ENCODE results near the gene ANO6.

ANO6 gene

DNA sequence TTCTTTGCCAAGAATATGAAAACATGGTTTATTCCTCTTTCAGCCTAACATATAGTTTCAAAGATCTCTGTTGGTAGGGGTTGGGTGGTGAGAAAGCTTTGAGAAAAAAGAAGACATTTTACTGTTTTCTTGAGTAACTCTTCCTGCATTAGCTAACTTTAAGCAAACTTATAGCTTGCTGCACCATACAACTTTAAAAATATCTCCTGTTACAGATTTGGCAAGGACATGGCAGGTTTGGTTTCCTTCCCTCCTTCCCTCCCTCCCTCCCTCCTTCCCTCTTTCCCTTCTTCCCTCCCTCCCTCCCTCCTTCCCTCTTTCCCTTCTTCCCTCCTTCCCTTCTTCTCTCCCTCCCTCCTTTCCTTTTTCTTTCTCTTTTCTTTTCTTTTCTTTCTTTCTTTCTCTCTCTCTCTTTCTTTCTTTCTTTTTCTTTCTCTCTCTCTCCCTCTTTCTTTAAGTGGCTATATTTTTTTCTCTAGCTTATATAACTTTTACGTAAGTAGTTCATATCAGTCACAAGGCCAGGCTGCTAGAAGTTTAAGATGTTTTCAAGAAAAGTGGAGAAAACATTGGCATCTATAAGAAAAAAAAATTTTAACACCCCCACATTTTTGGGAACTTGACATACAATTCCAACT is 26.0 kb upstream of the ANO6 start:
- Mint-ChIP-seq H3K4me1 (no peaks in the 10 kb centered on the region), H3K27me3 (ENCODE audit: low read depth) (no peaks in the 10 kb centered on the region), H3K9me3 (no peaks in the 10 kb centered on the region)

DNA sequence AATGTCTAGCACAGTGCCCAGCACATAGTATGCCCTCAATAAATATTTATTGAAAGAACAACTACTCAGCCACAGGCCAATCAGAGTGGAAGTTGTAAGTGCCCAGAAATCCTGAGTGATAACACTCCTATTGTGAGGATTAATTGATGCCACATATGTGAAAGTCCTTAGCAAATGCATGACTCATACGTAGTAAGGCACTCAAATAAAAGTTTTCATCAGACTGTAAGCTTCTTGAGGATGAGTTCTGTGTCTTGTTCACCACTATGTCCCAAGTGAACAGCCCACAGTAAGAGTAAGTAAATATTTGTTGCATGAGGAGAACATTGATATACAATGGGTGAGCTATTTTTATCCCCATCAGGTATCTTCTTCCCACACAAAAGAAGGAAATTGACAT is 24.7 kb upstream of the ANO6 start:
- peaks cover 8% of the 10 kb centered on the region for H3K36me3 Mint-ChIP-seq (ENCODE audit: low read depth)

More for the DNA sequence above, 26.0 kb upstream of the ANO6 start:
- TF ChIP-seq, protein P1, sequence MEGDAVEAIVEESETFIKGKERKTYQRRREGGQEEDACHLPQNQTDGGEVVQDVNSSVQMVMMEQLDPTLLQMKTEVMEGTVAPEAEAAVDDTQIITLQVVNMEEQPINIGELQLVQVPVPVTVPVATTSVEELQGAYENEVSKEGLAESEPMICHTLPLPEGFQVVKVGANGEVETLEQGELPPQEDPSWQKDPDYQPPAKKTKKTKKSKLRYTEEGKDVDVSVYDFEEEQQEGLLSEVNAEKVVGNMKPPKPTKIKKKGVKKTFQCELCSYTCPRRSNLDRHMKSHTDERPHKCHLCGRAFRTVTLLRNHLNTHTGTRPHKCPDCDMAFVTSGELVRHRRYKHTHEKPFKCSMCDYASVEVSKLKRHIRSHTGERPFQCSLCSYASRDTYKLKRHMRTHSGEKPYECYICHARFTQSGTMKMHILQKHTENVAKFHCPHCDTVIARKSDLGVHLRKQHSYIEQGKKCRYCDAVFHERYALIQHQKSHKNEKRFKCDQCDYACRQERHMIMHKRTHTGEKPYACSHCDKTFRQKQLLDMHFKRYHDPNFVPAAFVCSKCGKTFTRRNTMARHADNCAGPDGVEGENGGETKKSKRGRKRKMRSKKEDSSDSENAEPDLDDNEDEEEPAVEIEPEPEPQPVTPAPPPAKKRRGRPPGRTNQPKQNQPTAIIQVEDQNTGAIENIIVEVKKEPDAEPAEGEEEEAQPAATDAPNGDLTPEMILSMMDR (IDR thresholded peaks at IDR 0.05; ENCODE audit: unreplicated experiment in 3 of 3) = no peak
- Mint-ChIP-seq H3K27ac (no peak overlapping the region), H3K4me3 (no peak overlapping the region), H3K36me3 (ENCODE audit: low read depth) (peaks cover 8% of the 10 kb centered on the region)

GRCh38 chr12:45192707-45193106 is 23.2 kb upstream of the ANO6 start:
- Mint-ChIP-seq H3K4me3 (no peak overlapping the region), H3K4me1 (no peaks in the 10 kb centered on the region)

More for the DNA sequence above, 24.7 kb upstream of the ANO6 start:
- Mint-ChIP-seq H3K4me1 (no peaks in the 10 kb centered on the region), H3K4me3 (no peak overlapping the region), H3K9me3 (no peaks in the 10 kb centered on the region), H3K27me3 (ENCODE audit: low read depth) (no peaks in the 10 kb centered on the region), H3K27ac (no peak overlapping the region)
- TF ChIP-seq, protein P1 (IDR thresholded peaks at IDR 0.05; ENCODE audit: unreplicated experiment in 3 of 3) = no peak

DNA sequence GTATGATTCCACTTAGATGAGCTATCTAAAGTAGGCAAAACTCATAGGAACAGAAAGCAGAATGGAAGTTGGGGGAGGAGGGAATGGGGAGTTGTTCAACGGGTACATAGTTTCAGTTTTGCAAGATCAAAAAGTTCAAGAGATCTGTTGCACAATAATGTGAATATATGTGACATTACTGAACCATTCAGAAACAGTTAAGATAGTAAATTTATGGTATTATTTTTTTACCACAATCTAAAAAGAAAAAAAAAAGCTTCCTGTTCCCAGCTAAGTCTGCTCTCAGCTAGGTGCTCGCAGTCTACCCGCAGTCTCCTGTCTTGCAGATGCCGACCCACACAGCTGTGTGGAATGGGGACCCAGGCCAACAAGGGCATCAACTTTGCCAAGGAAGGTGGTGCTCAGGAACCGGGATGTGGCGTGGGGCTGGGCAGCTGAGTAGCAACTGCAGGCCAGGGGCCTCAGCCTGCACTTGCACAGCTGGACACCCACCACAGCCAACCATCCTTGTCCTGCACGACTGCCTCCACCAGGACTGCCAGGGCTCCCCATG is 15.3 kb upstream of the ANO6 start:
- H3K27ac Mint-ChIP-seq = no peak overlapping the region
- no peaks in the 10 kb centered on the region for H3K36me3 Mint-ChIP-seq (ENCODE audit: low read depth)
- no peaks in the 10 kb centered on the region for H3K4me1 Mint-ChIP-seq
- H3K4me3 Mint-ChIP-seq = no peak overlapping the region
- H3K9me3 Mint-ChIP-seq = no peaks in the 10 kb centered on the region
- TF ChIP-seq, protein P1 (IDR thresholded peaks at IDR 0.05; ENCODE audit: unreplicated experiment in 3 of 3) = no peak
- no peaks in the 10 kb centered on the region for H3K27me3 Mint-ChIP-seq (ENCODE audit: low read depth)

More at GRCh38 chr12:45192707-45193106, 23.2 kb upstream of the ANO6 start:
- no peaks in the 10 kb centered on the region for H3K9me3 Mint-ChIP-seq
- TF ChIP-seq, protein P1 (IDR thresholded peaks at IDR 0.05; ENCODE audit: unreplicated experiment in 3 of 3) = no peak
- H3K36me3 Mint-ChIP-seq (ENCODE audit: low read depth) = peaks cover 5% of the 10 kb centered on the region
- no peaks in the 10 kb centered on the region for H3K27me3 Mint-ChIP-seq (ENCODE audit: low read depth)
- H3K27ac Mint-ChIP-seq = no peak overlapping the region

DNA sequence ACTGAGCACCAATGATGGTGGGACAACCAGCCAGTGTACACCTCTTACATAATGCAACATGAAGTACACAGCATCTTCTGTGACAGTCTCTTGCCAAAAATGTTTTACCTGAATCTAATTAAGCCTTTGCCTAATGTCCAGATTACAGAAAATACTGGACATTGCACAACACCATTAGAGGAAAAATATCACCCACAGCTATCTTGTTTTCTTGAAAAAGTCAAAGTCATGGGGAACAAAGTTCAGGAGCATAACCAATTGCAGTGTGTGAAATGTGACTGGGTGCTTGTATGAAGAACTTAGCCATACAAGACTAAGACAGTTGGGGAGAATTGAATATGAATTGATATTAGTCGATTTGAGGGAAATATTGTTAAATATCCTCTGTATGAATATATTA is 12.1 kb upstream of the ANO6 start:
- H3K4me1 Mint-ChIP-seq = no peaks in the 10 kb centered on the region
- H3K27ac Mint-ChIP-seq = no peak overlapping the region
- TF ChIP-seq, protein P1 (IDR thresholded peaks at IDR 0.05; ENCODE audit: unreplicated experiment in 3 of 3) = no peak
- H3K27me3 Mint-ChIP-seq (ENCODE audit: low read depth) = no peaks in the 10 kb centered on the region
- no peak overlapping the region for H3K4me3 Mint-ChIP-seq
- H3K36me3 Mint-ChIP-seq (ENCODE audit: low read depth) = peaks cover 3% of the 10 kb centered on the region
- H3K9me3 Mint-ChIP-seq = no peaks in the 10 kb centered on the region

DNA sequence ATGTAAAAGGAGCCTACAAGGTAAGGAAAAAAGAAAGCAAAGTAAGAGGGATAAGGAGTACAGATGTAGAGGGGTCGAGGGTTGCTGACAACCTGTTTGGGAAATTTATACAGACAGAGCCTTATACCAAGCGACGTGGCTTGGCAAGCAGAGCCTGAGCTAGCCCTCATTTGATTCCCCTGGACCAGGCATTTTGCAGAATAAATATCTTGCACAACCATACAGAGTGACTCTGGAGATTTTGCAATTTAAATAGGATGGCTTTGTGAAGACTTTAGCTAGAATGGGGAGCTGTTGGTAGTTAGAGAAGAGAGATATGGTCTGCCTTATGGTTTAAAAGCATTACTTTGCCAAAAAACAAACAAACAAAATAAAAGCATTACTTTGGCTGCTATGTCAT is 11.1 kb upstream of the ANO6 start:
- no peaks in the 10 kb centered on the region for H3K4me1 Mint-ChIP-seq

More for the DNA sequence above, 11.1 kb upstream of the ANO6 start:
- H3K27me3 Mint-ChIP-seq (ENCODE audit: low read depth) = no peaks in the 10 kb centered on the region
- no peak overlapping the region for H3K4me3 Mint-ChIP-seq
- H3K9me3 Mint-ChIP-seq = no peaks in the 10 kb centered on the region
- no peak overlapping the region for H3K27ac Mint-ChIP-seq
- H3K36me3 Mint-ChIP-seq (ENCODE audit: low read depth) = peaks cover 3% of the 10 kb centered on the region
- TF ChIP-seq, protein P1 (IDR thresholded peaks at IDR 0.05; ENCODE audit: unreplicated experiment in 3 of 3) = no peak
